SK-N-SH treated with all-trans-retinoic acid at 6 μM for 48 hours (cell line): Measurements from ENCODE around the gene DNASE1L1.

Experiments
- ARNTL ChIP-seq: fragments of 450-650 bp; formaldehyde crosslinking; IDR thresholded peaks from 2 replicates; pipeline ENCODE4 v1.5.0; 2020; ENCODE audit warnings: low read depth, mild to moderate bottlenecking, moderate library complexity, borderline replicate concordance
- BACH2 ChIP-seq: fragments of 250-450 bp; sonication (Bioruptor Pico); IDR thresholded peaks from 2 replicates; pipeline ENCODE4 v1.9.0; 2021; ENCODE audit warnings: mild to moderate bottlenecking, borderline replicate concordance
- CREB5 ChIP-seq: fragments of 250-450 bp; sonication (Bioruptor Pico); IDR thresholded peaks from 2 replicates; pipeline ENCODE4 v1.5.1; 2020; ENCODE audit warnings: low read depth, mild to moderate bottlenecking, moderate library complexity
- CSRNP3 ChIP-seq: fragments of 250-450 bp; sonication (Bioruptor Pico); IDR thresholded peaks from 2 replicates; pipeline ENCODE4 v1.5.1; 2021; ENCODE audit warnings: mild to moderate bottlenecking, moderate library complexity
- GLIS3 ChIP-seq: fragments of 250-450 bp; sonication (Bioruptor Pico); IDR thresholded peaks from 2 replicates; pipeline ENCODE4 v1.5.0; 2020; ENCODE audit warnings: mild to moderate bottlenecking, moderate library complexity
- OSR1 ChIP-seq: fragments of 250-450 bp; sonication (Bioruptor Pico); IDR thresholded peaks from 2 replicates; pipeline ENCODE4 v1.8.0; 2022; ENCODE audit warnings: moderate library complexity, mild to moderate bottlenecking, inconsistent platforms
- PATZ1 ChIP-seq: fragments of 250-450 bp; sonication (Bioruptor Pico); IDR thresholded peaks from 2 replicates; pipeline ENCODE4 v1.8.0; 2020; ENCODE audit warnings: mild to moderate bottlenecking, moderate library complexity, borderline replicate concordance
- POU6F1 ChIP-seq: fragments of 250-450 bp; sonication (Bioruptor Pico); IDR thresholded peaks from 2 replicates; pipeline ENCODE4 v1.8.0; 2021; ENCODE audit warnings: low read depth, mild to moderate bottlenecking, moderate library complexity, borderline replicate concordance
- RARB ChIP-seq: fragments of 250-450 bp; sonication (Bioruptor Pico); IDR thresholded peaks from 2 replicates; pipeline ENCODE4 v1.8.0; 2021; ENCODE audit warnings: mild to moderate bottlenecking, moderate library complexity
- SNAI2 ChIP-seq: fragments of 250-450 bp; sonication (Bioruptor Pico); IDR thresholded peaks from 2 replicates; pipeline ENCODE4 v1.5.0; 2020; ENCODE audit warnings: mild to moderate bottlenecking, moderate library complexity
- ZC3H10 ChIP-seq: fragments of 250-450 bp; sonication (Bioruptor Pico); IDR thresholded peaks from 2 replicates; pipeline ENCODE4 v1.5.1; 2021; ENCODE audit warnings: mild to moderate bottlenecking, moderate library complexity
- ZFP3 ChIP-seq: fragments of 250-450 bp; sonication (Bioruptor Pico); IDR thresholded peaks from 2 replicates; pipeline ENCODE4 v1.5.0; 2020; ENCODE audit warnings: mild to moderate bottlenecking, moderate library complexity
- ZFP30 ChIP-seq: fragments of 450-650 bp; formaldehyde crosslinking; IDR thresholded peaks from 2 replicates; pipeline ENCODE4 v1.5.0; 2022; ENCODE audit warnings: mild to moderate bottlenecking, moderate library complexity

GRCh38 chrX:154396973-154397887 is 11.8 kb downstream of the DNASE1L1 start:
- TF ChIP-seq ZFP30 (CRISPR knock-in tag) (no peak), BACH2 (CRISPR knock-in tag) (no peak), RARB (CRISPR knock-in tag) (no peak), CREB5 (CRISPR knock-in tag) (no peak), POU6F1 (CRISPR knock-in tag) (no peak), CSRNP3 (CRISPR knock-in tag) (no peak), PATZ1 (CRISPR knock-in tag) (no peak), ZFP3 (CRISPR knock-in tag) (no peak), ARNTL (CRISPR knock-in tag) (no peak), ZC3H10 (CRISPR knock-in tag) (no peak), OSR1 (CRISPR knock-in tag) (no peak), SNAI2 (CRISPR knock-in tag) (no peak), GLIS3 (no peak)
